Measurements from ENCODE around the gene SLC22A23.

Gene SLC22A23

GRCh38 chr6:3296078-3296477 is 160.8 kb downstream of the SLC22A23 start:
- Histone ChIP-seq H3K36me3 (ENCODE audit: control insufficient read depth in 2 of 2, insufficient read depth in 2 of 2, low read length in 2 of 2) (peaks cover 37 to 54% of the 10 kb centered on the region in 2 donors), H3K27me3 (ENCODE audit: control insufficient read depth in 2 of 2, insufficient read depth in 2 of 2, low read length in 2 of 2) (no peaks in the 10 kb centered on the region), H3K9me3 (ENCODE audit: control insufficient read depth in 2 of 2, low read length in 2 of 2) (no peaks in the 10 kb centered on the region), H3K27ac (ENCODE audit: low read depth in 2 of 2, low read length in 2 of 2) (no peak overlapping the region), H3K4me1 (ENCODE audit: control insufficient read depth in 2 of 2, insufficient read depth in 2 of 2, low read length in 2 of 2) (no peaks in the 10 kb centered on the region), H3K9ac (ENCODE audit: low read depth in 1 of 2, low read length in 2 of 2) (no peak overlapping the region), H3K4me3 (ENCODE audit: low read length in 2 of 2) (no peak overlapping the region)

- Histone ChIP-seq H3K9ac (ENCODE audit: low read depth in 1 of 2, low read length in 2 of 2) (no peak overlapping the region), H3K27ac (ENCODE audit: low read depth in 2 of 2, low read length in 2 of 2) (no peak overlapping the region), H3K4me1 (ENCODE audit: control insufficient read depth in 2 of 2, insufficient read depth in 2 of 2, low read length in 2 of 2) (no peaks in the 10 kb centered on the region), H3K9me3 (ENCODE audit: control insufficient read depth in 2 of 2, low read length in 2 of 2) (no peaks in the 10 kb centered on the region), H3K4me3 (ENCODE audit: low read length in 2 of 2) (no peak overlapping the region), H3K27me3 (ENCODE audit: control insufficient read depth in 2 of 2, insufficient read depth in 2 of 2, low read length in 2 of 2) (no peaks in the 10 kb centered on the region), H3K36me3 (ENCODE audit: control insufficient read depth in 2 of 2, insufficient read depth in 2 of 2, low read length in 2 of 2) (peaks cover 44 to 61% of the 10 kb centered on the region in 2 donors)
Measured at GRCh38 chr6:3294921-3295871, 161.7 kb downstream of the SLC22A23 start.

GRCh38 chr6:3294396-3294795 is 162.5 kb downstream of the SLC22A23 start:
- H3K27ac ChIP-seq (ENCODE audit: low read depth in 2 of 2, low read length in 2 of 2) = no peak overlapping the region
- no peak overlapping the region for H3K9ac ChIP-seq (ENCODE audit: low read depth in 1 of 2, low read length in 2 of 2)
- no peaks in the 10 kb centered on the region for H3K27me3 ChIP-seq (ENCODE audit: control insufficient read depth in 2 of 2, insufficient read depth in 2 of 2, low read length in 2 of 2)
- no peak overlapping the region for H3K4me3 ChIP-seq (ENCODE audit: low read length in 2 of 2)
- H3K4me1 ChIP-seq (ENCODE audit: control insufficient read depth in 2 of 2, insufficient read depth in 2 of 2, low read length in 2 of 2) = no peaks in the 10 kb centered on the region
- H3K9me3 ChIP-seq (ENCODE audit: control insufficient read depth in 2 of 2, low read length in 2 of 2) = no peaks in the 10 kb centered on the region
- H3K36me3 ChIP-seq (ENCODE audit: control insufficient read depth in 2 of 2, insufficient read depth in 2 of 2, low read length in 2 of 2) = peaks cover 45 to 61% of the 10 kb centered on the region in 2 donors

GRCh38 chr6:3293271-3294155 is 163.3 kb downstream of the SLC22A23 start:
- H3K27me3 ChIP-seq (ENCODE audit: control insufficient read depth in 2 of 2, insufficient read depth in 2 of 2, low read length in 2 of 2) = no peaks in the 10 kb centered on the region
- no peak overlapping the region for H3K4me3 ChIP-seq (ENCODE audit: low read length in 2 of 2)
- no peaks in the 10 kb centered on the region for H3K4me1 ChIP-seq (ENCODE audit: control insufficient read depth in 2 of 2, insufficient read depth in 2 of 2, low read length in 2 of 2)
- H3K9ac ChIP-seq (ENCODE audit: low read depth in 1 of 2, low read length in 2 of 2) = no peak overlapping the region
- no peaks in the 10 kb centered on the region for H3K9me3 ChIP-seq (ENCODE audit: control insufficient read depth in 2 of 2, low read length in 2 of 2)
- H3K36me3 ChIP-seq (ENCODE audit: control insufficient read depth in 2 of 2, insufficient read depth in 2 of 2, low read length in 2 of 2) = peaks cover 52 to 64% of the 10 kb centered on the region in 2 donors
- H3K27ac ChIP-seq (ENCODE audit: low read depth in 2 of 2, low read length in 2 of 2) = no peak overlapping the region

GRCh38 chr6:3292431-3293197 is 164.2 kb downstream of the SLC22A23 start:
- H3K27me3 ChIP-seq (ENCODE audit: control insufficient read depth in 2 of 2, insufficient read depth in 2 of 2, low read length in 2 of 2) = no peaks in the 10 kb centered on the region
- H3K4me3 ChIP-seq (ENCODE audit: low read length in 2 of 2) = no peak overlapping the region
- H3K9ac ChIP-seq (ENCODE audit: low read depth in 1 of 2, low read length in 2 of 2) = no peak overlapping the region
- H3K27ac ChIP-seq (ENCODE audit: low read depth in 2 of 2, low read length in 2 of 2) = no peak overlapping the region
- no peaks in the 10 kb centered on the region for H3K9me3 ChIP-seq (ENCODE audit: control insufficient read depth in 2 of 2, low read length in 2 of 2)
- no peaks in the 10 kb centered on the region for H3K4me1 ChIP-seq (ENCODE audit: control insufficient read depth in 2 of 2, insufficient read depth in 2 of 2, low read length in 2 of 2)
- H3K36me3 ChIP-seq (ENCODE audit: control insufficient read depth in 2 of 2, insufficient read depth in 2 of 2, low read length in 2 of 2) = peaks cover 51 to 59% of the 10 kb centered on the region in 2 donors

DNA sequence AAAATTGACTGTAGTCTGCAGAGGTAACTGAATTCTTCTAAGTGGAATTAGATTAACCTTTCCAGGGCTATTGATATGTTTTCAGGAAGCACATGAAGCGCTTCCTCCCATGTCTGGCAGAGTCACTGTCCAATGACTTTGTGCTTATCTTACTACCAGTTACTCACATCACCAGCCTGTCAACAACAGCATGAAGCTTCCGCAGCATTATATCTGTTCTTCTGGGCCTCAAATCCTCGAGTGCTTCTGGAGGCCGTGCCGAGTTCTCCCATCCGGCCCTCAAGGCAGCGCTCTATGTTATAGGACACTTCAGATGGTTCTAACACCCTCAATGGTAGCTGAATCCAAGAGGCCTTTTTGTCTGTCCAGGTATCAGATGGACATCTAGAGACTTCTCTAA is 164.9 kb downstream of the SLC22A23 start:
- Histone ChIP-seq H3K27ac (ENCODE audit: low read depth in 2 of 2, low read length in 2 of 2) (no peak overlapping the region), H3K9ac (ENCODE audit: low read depth in 1 of 2, low read length in 2 of 2) (no peak overlapping the region), H3K9me3 (ENCODE audit: control insufficient read depth in 2 of 2, low read length in 2 of 2) (no peaks in the 10 kb centered on the region), H3K27me3 (ENCODE audit: control insufficient read depth in 2 of 2, insufficient read depth in 2 of 2, low read length in 2 of 2) (no peaks in the 10 kb centered on the region), H3K36me3 (ENCODE audit: control insufficient read depth in 2 of 2, insufficient read depth in 2 of 2, low read length in 2 of 2) (peaks cover 50 to 61% of the 10 kb centered on the region in 2 donors), H3K4me3 (ENCODE audit: low read length in 2 of 2) (no peak overlapping the region), H3K4me1 (ENCODE audit: control insufficient read depth in 2 of 2, insufficient read depth in 2 of 2, low read length in 2 of 2) (no peaks in the 10 kb centered on the region)

GRCh38 chr6:3291346-3291745 is 165.5 kb downstream of the SLC22A23 start:
- Histone ChIP-seq H3K9me3 (ENCODE audit: control insufficient read depth in 2 of 2, low read length in 2 of 2) (no peaks in the 10 kb centered on the region), H3K4me3 (ENCODE audit: low read length in 2 of 2) (no peak overlapping the region), H3K9ac (ENCODE audit: low read depth in 1 of 2, low read length in 2 of 2) (no peak overlapping the region), H3K27ac (ENCODE audit: low read depth in 2 of 2, low read length in 2 of 2) (no peak overlapping the region), H3K36me3 (ENCODE audit: control insufficient read depth in 2 of 2, insufficient read depth in 2 of 2, low read length in 2 of 2) (peaks cover 52 to 58% of the 10 kb centered on the region in 2 donors), H3K27me3 (ENCODE audit: control insufficient read depth in 2 of 2, insufficient read depth in 2 of 2, low read length in 2 of 2) (no peaks in the 10 kb centered on the region), H3K4me1 (ENCODE audit: control insufficient read depth in 2 of 2, insufficient read depth in 2 of 2, low read length in 2 of 2) (no peaks in the 10 kb centered on the region)

DNA sequence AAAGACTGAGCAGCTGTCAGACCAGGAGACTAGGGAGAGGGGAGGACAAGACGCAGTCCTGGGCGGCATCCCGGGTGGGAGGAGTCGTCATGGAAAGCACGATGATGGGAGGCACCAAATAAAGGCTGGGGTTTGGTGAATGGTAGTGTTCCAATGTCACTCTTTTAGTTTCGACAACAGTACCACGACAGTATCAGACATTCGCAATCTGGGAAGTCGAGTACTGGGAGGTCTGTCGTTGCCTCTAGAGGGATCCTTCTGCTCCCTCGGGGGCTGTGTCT is 166.0 kb downstream of the SLC22A23 start:
- no peaks in the 10 kb centered on the region for H3K9me3 ChIP-seq (ENCODE audit: control insufficient read depth in 2 of 2, low read length in 2 of 2)
- no peak overlapping the region for H3K9ac ChIP-seq (ENCODE audit: low read depth in 1 of 2, low read length in 2 of 2)
- peaks cover 52 to 56% of the 10 kb centered on the region in 2 donors for H3K36me3 ChIP-seq (ENCODE audit: control insufficient read depth in 2 of 2, insufficient read depth in 2 of 2, low read length in 2 of 2)
- no peaks in the 10 kb centered on the region for H3K4me1 ChIP-seq (ENCODE audit: control insufficient read depth in 2 of 2, insufficient read depth in 2 of 2, low read length in 2 of 2)
- no peak overlapping the region for H3K27ac ChIP-seq (ENCODE audit: low read depth in 2 of 2, low read length in 2 of 2)
- no peak overlapping the region for H3K4me3 ChIP-seq (ENCODE audit: low read length in 2 of 2)
- no peaks in the 10 kb centered on the region for H3K27me3 ChIP-seq (ENCODE audit: control insufficient read depth in 2 of 2, insufficient read depth in 2 of 2, low read length in 2 of 2)

DNA sequence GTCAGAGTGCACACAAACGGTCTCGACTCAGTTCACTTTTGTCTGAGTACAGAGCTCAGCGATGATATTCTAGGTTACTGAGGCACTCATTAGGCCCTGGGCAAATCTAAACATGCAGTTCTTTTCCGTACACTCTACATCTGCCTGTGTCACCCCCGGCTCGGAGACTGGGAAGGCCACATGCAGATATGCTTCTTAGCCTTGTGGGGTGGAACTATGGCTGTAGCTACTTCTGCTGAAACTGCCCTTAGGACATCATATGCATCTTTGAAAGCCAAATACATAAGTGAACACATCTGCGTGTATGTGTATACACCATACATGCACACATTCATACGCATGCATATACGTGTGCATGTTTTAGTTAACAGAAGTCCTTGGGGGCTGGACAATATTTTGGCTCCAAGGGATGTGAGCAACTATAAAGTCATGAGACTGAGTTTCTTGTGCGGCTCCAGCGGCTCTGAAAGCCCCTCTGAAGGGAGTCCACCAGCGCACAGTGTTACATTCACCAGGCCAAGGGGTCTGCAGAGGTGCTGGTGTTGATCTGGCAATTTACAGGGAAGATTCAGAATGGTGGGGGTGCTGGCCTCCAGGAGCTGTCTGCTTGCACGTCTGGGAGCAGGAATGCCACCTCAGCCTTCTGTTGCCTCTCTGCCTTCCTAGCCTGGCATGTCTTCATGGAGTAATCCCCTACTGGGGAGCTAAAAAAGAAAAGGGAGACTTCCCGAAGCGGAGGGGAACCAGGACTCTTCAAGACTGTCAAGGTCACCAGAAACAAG is 166.5 kb downstream of the SLC22A23 start:
- no peaks in the 10 kb centered on the region for H3K4me1 ChIP-seq (ENCODE audit: control insufficient read depth in 2 of 2, insufficient read depth in 2 of 2, low read length in 2 of 2)
- H3K4me3 ChIP-seq (ENCODE audit: low read length in 2 of 2) = no peak overlapping the region
- H3K27me3 ChIP-seq (ENCODE audit: control insufficient read depth in 2 of 2, insufficient read depth in 2 of 2, low read length in 2 of 2) = no peaks in the 10 kb centered on the region
- no peaks in the 10 kb centered on the region for H3K9me3 ChIP-seq (ENCODE audit: control insufficient read depth in 2 of 2, low read length in 2 of 2)
- no peak overlapping the region for H3K9ac ChIP-seq (ENCODE audit: low read depth in 1 of 2, low read length in 2 of 2)
- H3K36me3 ChIP-seq (ENCODE audit: control insufficient read depth in 2 of 2, insufficient read depth in 2 of 2, low read length in 2 of 2) = peaks cover 54 to 55% of the 10 kb centered on the region in 2 donors
- H3K27ac ChIP-seq (ENCODE audit: low read depth in 2 of 2, low read length in 2 of 2) = no peak overlapping the region

Data from mucosa of rectum (tissue), 2 donors.